Stimulated activated CD8-positive, alpha-beta memory T cell treated with anti-CD3 and anti-CD28 coated beads, Interleukin-7, amount 100 ng/mL, for 1 hour (primary cell): ENCODE measurements around the gene HSD3B7.
"Not testable (repeated sequence)": the region's sequence is repeated elsewhere in the genome, so short reads cannot be mapped to it uniquely, and the experiment has no call there.

Experiments used
- DNase-seq, 2 donors: peaks; one replicate each; pipeline ENCODE4 v3.0.0-alpha.2; 2020; ENCODE audit warnings: low read depth in 2 of 2

Gene HSD3B7

DNA sequence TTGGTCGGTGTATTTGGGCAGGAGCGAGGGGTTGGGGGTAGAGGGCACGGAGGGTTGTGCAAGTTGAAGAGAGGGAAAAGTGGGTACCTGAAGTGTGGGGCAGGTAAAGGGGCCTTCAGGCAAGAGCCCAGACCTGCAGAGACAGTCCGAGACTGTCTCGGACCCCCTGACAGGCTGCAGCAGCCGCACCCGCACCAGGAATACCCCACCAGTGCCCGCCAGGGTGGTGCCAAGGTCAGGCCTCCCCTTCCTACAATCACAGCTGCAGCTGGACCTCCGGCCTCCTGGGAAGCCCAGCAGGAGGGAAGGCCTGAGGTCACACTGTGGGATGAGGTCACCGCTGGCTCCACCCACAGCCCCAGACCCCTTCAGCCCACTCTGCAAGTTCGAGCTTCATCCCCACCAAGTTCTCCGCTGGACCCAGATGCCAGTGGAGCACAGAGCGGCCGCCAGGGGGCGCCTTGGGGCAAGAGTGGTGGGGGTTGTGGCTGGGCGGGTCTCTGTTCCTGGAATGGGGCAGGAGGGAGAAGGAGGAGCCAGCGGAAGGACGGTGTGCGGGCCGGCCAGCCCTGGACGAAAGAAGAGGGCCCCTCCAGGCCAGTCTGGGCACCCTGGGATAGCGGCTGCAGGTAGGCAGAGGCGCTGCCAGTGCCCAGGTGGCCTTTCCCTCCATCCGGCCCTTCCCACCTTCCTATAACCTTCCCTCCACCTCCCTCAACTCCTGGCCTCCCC is at the start of gene HSD3B7:
TSS of gene HSD3B7 (plus strand) at position 539 of the 732 bp plus-strand sequence. CDS start 452 bp downstream, outside the sequence.
- DNase-seq: peak; percentile 63 to 74

DNA sequence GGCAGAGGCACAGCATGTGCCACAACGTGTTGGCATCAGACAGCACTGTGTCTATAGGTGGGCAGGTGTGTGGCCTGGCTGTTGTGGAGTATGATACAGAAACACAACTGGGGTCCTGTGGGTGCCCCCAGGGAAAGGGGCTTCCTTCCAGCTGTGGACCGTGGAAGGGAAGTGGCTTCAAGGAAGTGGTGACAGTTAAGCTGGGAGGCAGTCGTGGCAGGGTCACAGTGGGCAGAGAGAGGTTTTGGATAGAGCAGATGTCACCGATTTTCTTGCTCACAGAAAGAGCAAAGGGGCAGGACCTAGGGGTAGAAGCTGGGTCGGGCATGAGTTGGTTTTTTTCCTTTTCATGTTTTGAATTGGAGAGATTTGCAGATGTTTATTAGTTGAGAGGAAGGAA is 47.3 kb upstream of the HSD3B7 start:
- DNase-seq: no peak

DNA sequence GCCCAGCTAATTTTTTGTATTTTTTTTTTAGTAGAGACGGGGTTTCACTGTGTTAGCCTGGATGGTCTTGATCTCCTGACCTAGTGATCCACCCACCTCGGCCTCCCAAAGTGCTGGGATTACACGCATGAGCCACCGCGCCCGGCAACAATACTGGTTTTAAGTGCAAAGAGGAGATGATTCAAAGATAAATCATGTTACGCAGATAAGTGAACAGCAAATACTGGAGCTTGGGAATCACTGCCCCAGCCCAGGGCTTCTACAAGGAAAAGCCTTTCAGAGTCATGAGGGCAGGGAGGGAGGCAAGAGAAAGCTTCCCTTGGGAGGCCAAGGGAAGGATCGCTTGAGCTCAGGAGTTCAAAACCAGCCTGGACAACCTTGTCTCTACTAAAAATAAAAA is 45.4 kb upstream of the HSD3B7 start:
- not testable (repeated sequence) for DNase-seq

DNA sequence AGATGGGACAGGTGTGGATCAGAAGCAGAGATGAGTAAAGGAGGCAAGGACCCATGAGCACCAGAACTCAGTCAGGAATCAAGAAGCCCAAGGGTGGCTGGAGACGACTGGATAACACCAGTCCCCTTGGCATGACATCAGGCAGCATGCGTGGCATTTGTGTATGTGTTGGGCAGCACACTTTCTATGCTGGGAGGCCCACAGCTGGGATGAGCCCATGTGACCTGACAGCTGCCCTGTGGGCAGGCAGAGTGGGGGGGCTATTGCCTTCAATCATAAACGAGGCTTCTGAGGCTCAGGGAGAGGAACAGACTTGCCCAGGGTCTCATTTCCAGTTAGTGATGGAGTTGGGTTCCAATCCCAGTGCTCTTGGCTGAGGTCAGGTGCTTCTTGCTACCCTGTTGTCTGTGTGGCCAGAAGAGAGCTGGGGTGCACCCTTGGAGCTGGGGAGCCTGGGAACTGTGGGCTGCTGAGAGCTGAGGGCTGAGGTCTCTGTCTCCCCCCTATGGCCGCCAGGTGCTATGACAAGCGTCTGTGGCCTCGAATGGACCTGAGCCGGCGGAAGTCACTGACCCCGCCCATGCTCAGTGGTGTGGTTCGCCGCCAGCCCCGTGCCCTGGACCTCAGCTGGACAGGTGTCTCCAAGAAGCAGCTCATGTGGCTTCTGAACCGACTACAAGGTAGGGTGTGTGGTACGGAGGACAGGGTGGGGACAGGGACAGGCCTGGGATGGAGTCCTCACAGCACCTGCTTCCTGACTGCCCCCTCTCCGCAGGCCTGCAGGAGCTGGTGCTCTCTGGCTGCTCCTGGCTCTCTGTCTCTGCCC is 43.2 kb upstream of the HSD3B7 start:
- peak; percentile 32 to 37 for DNase-seq

DNA sequence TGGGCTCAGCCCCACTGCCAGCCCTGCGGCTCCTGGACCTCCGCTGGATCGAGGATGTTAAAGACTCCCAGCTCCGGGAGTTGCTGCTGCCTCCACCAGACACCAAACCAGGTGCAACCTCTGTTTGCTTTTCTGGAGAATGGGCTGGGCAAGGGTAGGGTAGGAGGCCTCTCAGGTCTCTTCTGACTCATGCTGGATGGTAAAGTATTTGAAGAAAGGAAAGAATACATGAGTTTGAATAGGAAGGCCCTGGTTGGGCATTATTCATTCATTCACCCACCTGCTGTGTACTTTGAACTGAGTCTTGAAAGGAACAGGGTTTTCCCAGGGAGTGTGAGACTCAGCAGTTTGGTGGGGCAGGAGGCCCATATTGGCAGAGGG is 42.6 kb upstream of the HSD3B7 start:
- no peak for DNase-seq

DNA sequence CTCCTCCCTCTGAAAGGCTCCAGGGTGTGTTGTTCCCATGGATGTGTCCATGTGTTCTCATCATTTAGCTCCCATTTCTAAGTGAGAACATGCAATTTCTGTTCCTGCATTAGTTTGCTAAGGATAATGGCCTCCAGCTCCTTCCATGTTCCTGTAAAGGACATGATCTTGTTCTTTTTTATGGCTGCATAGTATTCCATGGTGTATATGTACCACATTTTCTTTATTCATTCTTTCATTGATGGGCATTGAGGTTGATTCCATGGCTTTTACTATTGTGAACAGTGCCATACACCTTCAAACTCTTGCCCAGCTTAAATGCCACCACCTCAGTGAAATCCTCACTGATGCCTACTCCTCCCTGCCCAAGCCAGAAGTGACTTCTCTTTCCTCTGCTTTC is 40.7 kb upstream of the HSD3B7 start:
- no peak for DNase-seq

DNA sequence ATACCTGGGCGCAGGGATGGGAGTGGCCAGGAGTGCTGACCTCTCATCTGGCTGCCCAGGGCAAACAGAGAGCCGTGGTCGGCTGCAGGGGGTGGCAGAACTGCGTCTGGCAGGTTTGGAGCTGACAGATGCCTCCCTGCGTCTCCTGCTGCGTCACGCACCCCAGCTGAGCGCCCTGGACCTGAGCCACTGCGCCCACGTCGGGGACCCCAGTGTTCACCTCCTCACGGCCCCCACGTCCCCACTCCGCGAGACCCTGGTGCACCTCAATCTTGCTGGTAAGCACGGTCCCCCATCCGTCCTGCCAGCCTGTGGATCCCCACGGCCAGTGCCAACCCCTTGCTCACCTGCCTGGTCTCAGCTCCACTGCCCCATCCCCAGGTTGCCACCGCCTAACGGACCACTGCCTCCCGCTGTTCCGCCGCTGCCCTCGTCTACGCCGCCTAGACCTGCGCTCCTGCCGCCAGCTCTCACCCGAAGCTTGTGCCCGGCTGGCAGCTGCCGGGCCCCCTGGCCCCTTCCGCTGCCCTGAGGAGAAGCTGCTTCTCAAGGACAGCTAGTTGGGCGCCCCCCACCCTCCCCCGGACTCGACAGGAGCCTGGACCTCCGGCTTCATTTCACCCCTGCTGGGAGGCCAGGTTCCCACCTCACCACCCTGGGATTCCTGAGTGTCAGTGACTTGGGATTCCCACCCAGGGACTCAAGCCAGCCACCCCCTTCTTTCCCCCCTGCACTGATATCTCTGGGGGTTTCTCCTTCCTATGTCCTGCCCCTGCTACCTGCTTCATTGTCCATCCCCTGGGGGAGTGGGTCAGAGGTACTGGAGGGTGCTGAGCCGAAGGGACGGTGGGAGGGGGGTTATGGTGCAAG is 38.1 kb upstream of the HSD3B7 start:
- DNase-seq: no peak

DNA sequence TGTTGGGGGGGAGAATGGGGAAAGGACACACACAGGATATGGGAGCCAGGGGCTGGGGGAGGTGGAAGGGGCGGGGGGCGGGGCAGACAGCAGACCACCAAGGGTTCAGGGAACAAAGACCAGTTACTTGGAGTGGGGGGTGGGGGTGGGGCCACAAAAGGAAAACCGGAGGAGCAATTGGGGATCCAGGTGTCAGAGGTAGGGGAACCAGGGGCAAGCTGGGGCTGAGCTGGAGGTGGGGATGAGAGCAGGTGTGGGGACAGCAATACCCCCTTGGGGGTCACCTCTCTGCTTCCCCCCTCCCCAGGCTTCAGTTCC is 37.5 kb upstream of the HSD3B7 start:
- DNase-seq: no peak

DNA sequence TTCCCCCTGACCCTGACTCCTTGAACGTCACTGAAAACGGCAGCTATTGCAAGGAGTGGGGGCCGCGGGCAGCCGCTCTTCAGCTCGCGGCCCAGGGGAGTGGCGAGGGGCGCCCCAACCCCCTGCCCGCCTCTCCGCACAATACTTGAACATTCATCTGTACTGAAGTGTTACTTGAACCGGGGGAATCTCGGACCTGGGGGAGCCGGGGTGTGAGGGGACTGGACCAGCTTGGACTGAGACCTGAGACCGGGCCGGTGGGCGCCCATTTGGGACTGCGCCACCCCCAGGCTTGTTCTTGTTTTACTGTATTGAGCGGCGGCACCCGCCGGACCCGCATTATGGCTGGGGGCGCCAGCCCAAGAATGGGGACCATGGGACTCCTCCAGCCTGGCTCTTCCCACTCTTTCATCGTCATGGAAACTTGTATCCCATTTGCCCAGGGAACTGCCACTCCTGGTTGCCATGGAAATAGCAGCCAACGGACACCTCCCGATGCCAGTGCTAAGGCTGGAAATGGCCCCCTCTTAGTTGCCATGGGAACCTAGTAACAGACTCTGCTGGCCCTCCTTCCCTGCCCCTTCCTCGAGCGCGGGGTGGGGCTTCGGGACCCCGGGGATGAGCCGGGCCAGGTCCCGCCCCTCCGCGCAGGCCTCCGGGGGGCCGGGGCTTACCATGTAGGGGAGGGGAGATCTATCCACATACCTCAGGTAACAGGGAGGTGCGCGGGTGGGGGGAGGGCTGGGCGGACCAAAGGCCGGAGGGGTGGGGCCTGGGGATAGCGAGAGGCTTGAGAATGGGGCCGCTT is 36.9 kb upstream of the HSD3B7 start:
- no peak for DNase-seq

DNA sequence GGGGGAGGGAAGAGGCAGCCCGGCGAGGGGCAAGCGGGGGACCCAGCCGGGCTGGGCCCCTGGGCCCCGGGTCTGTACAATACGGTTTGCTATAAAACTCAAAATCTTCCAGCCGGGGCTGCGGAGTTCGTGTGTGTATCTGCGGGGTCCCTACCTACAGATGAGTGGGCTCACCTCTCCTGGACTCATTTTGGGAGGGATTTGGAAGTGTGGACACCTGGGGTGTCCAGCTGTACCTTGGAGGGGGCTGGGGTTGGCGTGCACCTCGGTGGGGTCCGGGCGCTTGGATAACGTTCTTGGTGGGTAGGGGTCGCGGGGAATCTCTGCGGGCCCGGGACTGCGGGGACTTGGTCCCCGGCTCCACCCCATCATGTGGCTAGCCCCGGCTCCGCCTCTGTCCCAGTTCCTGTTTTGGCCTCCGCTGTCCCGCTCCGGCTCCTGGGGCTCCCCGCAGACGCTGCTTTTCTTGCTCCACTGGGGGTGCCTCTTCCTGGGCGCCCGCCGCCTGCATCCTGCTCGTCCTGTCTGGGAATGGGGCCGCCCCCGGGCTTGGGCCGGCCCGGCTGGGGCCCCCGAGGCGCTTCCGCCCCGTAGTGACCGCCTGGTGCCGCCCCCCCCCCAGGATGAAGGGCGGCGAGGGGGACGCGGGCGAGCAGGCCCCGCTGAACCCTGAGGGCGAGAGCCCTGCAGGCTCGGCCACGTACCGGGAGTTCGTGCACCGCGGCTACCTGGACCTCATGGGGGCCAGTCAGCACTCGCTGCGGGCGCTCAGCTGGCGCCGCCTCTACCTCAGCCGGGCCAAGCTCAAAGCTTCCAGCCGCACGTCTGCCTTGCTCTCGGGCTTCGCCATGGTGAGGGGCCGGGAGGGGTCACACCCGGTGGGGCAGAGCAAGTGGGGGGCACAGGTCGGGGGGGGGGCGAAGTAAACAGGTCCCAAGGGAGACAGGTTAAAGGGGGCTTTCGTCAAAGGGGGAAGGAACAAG is 36.0 kb upstream of the HSD3B7 start, which contains the start of gene ORAI3:
TSS of gene ORAI3 (plus strand) at position 402 of the 983 bp plus-strand sequence. CDS start at position 624, 222 bp downstream.
- DNase-seq: peak in 1 of 2 donors; percentile 14

DNA sequence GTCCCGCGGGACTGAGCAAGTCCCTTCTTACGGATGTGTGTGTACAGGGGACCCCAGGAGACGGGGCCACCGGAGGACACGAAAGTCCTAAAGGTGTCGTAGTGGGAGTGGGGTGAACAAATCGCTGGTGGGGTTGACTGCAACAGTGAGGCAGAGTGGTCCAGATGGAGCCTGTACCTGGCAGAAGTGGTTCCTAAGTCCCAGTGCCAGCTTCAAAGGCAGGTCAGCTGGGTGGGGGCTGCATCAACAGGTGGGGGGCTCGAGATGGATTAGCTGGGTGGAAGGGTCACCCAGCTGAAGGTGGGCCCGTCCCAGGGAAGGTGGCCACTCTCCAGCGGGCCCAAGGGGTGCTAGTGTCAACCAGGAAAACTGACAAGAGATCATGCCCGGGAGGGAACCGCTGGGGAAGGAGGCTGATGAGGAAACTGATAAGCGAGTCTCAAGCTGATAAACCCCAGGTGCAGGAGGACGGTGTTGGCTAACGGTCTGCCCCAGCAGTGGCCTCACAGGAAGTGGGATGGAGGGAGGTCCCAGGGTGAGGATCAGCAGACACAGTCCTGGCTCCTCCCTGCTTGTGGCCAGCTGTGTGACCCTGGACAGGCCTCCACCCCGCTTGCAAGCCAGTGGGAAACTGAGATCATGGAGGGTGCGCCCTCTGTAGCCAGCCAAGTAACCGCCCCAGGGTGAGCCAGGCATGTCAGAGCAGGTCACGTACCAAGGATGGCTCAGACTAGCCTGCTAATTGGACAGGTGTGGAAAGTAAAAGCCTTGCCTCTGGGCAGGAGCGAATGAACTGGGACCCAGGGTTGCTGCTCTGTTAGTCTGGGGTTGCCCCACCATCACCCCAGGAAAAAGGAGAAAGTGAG is 35.1 kb upstream of the HSD3B7 start:
- DNase-seq: peak in 1 of 2 donors; percentile 12

DNA sequence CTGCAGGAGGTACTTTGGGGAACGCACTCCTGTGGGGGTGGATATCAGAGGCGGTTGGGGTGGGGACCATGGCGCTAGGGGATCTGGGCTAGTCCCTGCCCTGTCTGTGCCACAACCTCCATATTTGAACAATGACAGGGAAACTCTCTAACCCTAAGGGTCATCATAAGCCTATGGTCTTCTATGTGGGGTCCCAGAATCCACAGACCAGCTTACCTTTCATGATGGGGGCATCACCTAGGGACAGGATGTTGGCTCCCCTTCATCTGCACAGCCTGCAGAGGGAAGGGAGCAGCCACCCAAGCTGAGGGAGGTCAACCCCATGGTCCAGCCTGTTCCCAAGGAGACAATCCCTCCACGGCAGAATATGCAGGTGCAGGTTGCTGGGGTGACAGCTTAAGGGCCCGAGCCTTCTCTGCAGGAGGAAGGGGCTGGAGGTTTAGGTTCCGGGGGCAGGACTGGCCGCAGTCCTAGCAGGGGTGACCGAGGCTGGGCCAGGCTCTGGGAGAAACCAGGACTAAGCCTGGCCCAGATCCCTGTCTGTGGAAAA is 34.4 kb upstream of the HSD3B7 start:
- no peak for DNase-seq

DNA sequence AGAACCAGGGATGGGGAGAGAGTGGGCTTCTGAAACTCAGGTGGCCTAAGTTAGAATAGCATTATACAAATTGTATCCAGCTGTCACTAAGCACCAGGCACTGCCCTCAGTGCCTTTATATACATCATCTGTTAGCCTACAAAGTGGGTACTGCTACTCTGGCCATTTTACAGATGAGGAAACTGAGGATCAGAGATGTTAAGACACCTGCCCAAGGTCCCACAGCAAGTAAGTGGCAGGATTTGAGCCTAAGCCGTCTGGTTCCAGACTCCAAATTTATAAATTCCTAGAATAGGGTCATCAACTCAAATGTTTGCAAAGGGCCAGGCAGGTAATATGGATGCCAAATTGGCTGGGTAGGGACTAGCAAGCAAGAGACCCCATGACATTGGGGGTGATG is 33.8 kb upstream of the HSD3B7 start:
- no peak for DNase-seq

DNA sequence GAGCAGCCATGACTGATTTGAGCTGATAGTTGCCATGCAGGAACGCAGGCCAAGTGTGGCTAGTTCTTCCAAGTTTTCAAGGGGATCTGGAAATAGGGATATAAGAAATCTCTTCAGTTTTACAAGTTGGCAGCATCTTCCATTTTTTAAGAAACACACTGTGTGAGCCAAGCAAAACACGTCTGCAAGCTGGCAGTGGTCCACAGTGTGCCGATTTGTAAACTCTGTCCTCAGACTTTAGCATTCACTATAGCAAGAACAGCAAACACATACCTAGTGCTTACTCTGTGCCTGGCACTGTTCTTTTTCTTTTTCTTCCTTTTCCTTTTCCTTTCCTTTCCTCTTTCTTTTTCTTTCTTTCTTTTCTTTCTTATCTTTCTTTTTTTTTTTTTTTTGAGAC is 33.3 kb upstream of the HSD3B7 start:
- no peak for DNase-seq

DNA sequence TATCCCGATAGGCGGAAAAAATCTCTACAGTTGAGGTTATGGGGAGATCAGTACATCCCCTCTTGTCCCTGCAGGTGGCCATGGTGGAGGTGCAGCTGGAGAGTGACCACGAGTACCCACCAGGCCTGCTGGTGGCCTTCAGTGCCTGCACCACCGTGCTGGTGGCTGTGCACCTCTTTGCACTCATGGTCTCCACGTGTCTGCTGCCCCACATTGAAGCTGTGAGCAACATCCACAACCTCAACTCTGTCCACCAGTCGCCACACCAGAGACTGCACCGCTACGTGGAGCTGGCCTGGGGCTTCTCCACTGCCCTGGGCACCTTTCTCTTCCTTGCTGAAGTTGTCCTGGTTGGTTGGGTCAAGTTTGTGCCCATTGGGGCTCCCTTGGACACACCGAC is 31.9 kb upstream of the HSD3B7 start:
- DNase-seq: no peak

DNA sequence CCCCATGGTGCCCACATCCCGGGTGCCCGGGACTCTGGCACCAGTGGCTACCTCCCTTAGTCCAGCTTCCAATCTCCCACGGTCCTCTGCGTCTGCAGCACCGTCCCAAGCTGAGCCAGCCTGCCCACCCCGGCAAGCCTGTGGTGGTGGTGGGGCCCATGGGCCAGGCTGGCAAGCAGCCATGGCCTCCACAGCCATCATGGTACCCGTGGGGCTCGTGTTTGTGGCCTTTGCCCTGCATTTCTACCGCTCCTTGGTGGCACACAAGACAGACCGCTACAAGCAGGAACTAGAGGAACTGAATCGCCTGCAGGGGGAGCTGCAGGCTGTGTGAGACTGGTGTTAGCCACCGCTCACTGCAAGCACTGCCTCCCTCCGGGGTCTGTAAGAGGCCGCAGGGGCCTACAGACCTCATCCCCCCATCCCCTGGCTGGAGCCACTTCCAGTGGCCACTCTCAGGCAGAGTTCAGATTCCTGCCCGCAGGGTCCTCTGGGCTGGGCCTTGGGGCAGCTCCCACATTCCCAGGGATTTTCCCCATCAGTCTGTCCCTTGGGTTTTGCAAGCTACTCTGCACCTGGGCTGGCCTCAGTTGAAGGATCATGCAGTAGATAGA is 31.4 kb upstream of the HSD3B7 start:
- peak; percentile 19 to 38 for DNase-seq

DNA sequence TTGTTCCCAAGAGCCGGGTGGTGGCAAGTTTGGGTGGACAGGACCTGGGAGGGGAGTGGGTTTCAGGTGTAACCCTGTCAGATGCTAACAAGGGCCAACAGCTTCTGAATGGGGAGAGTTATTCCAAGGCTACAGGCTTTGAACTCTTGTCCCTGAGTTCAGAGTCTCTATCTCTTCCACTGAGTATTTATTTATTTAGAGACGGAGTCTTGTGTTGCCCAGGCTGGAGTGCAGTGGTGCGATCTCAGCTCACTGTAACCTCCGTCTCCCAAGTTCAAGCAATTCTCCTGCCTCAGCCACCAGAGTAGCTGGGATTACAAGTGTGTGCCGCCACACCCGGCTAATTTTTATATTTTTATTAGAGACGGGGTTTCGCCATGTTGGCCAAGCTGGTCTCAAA is 30.0 kb upstream of the HSD3B7 start:
- DNase-seq: no peak
